ENCODE measurements around the gene PDZRN4.

PDZRN4 gene

GRCh38 chr12:41438854-41439541 lies 250.9 kb downstream of the PDZRN4 start:
- no peak for TF ChIP-seq CTCF (IDR thresholded peaks at IDR 0.05; ENCODE audit: control insufficient read depth, extremely low read depth, insufficient read depth)
- no peak overlapping the region for H3K4me3 ChIP-seq (ENCODE audit: low read depth, low read length)
- DNase-seq (ENCODE audit: low read depth): no peak

GRCh38 chr12:41439801-41440200 lies 251.7 kb downstream of the PDZRN4 start:
- no peak for DNase-seq (ENCODE audit: low read depth)
- no peak overlapping the region for H3K4me3 ChIP-seq (ENCODE audit: low read depth, low read length)
- no peak for TF ChIP-seq CTCF (IDR thresholded peaks at IDR 0.05; ENCODE audit: control insufficient read depth, extremely low read depth, insufficient read depth)

- DNase-seq (ENCODE audit: low read depth): no peak
- H3K4me3 ChIP-seq (ENCODE audit: low read depth, low read length): no peak overlapping the region
- no peak for TF ChIP-seq CTCF (IDR thresholded peaks at IDR 0.05; ENCODE audit: control insufficient read depth, extremely low read depth, insufficient read depth)
Observed at GRCh38 chr12:41441180-41441579, 253.1 kb downstream of the PDZRN4 start.

- H3K4me3 ChIP-seq (ENCODE audit: low read depth, low read length): no peak overlapping the region
- DNase-seq (ENCODE audit: low read depth): no peak
Observed at GRCh38 chr12:41442896-41443295, 254.8 kb downstream of the PDZRN4 start.

GRCh38 chr12:41443690-41444089 lies 255.6 kb downstream of the PDZRN4 start:
- TF ChIP-seq CTCF (IDR thresholded peaks at IDR 0.05; ENCODE audit: control insufficient read depth, extremely low read depth, insufficient read depth): no peak
- no peak overlapping the region for H3K4me3 ChIP-seq (ENCODE audit: low read depth, low read length)
- DNase-seq (ENCODE audit: low read depth): no peak

More at GRCh38 chr12:41442896-41443295, 254.8 kb downstream of the PDZRN4 start:
- TF ChIP-seq CTCF (IDR thresholded peaks at IDR 0.05; ENCODE audit: control insufficient read depth, extremely low read depth, insufficient read depth): no peak

GRCh38 chr12:41452838-41453407 lies 264.8 kb downstream of the PDZRN4 start:
- H3K4me3 ChIP-seq (ENCODE audit: low read depth, low read length): no peak overlapping the region
- no peak for DNase-seq (ENCODE audit: low read depth)
- TF ChIP-seq CTCF (IDR thresholded peaks at IDR 0.05; ENCODE audit: control insufficient read depth, extremely low read depth, insufficient read depth): no peak

- no peak for TF ChIP-seq CTCF (IDR thresholded peaks at IDR 0.05; ENCODE audit: control insufficient read depth, extremely low read depth, insufficient read depth)
- DNase-seq (ENCODE audit: low read depth): no peak
Observed at GRCh38 chr12:41453409-41453808, 265.3 kb downstream of the PDZRN4 start.

More at GRCh38 chr12:41453409-41453808, 265.3 kb downstream of the PDZRN4 start:
- H3K4me3 ChIP-seq (ENCODE audit: low read depth, low read length): no peak overlapping the region

Measured in LNCaP clone FGC (cell line).